H1 (cell line): ENCODE data around the gene TMEM151A. TPM values are rescaled to one million over a fixed set of nuclear protein-coding genes. Genes with fewer than 3 reads are reported as not detected.
"Not testable (repeated sequence)": the region's sequence is repeated elsewhere in the genome, so short reads cannot be mapped to it uniquely, and the experiment has no call there.

Experiments used
- CTCF ChIA-PET: fragments of 300-600 bp; sonication (Branson Sonifier 250); formaldehyde crosslinking; loops from one replicate; lab custom pipeline; 2021; ENCODE audit not compliant: partially characterized antibody; lab: Charles Lee
- POLR2A ChIA-PET: fragments of 300-600 bp; sonication (Branson Sonifier 250); formaldehyde crosslinking; loops from one replicate; lab custom pipeline; 2021; ENCODE audit warnings: inconsistent platforms; ENCODE audit not compliant: partially characterized antibody; lab: Charles Lee
- DNase-seq, 2 experiments: peaks; one replicate each; pipeline versions ENCODE4 v3.0.0 to v3.0.0-alpha.2; 2010 to 2022; ENCODE audit warnings: low spot score in 2 of 2, low read depth in 1 of 2, mixed read lengths in 1 of 2
- FAIRE-seq: peaks from 2 replicates; lab custom pipeline; 2011; peaks lifted over from hg19 to GRCh38; lab: Jason Lieb, UNC
- H2AFZ ChIP-seq: 2 replicates; pipeline ENCODE4 v1.8.1; 2012; ENCODE audit warnings: low read length, inconsistent platforms
- H2AK5ac ChIP-seq: 2 replicates; pipeline ENCODE4 v1.6.1; 2013; ENCODE audit warnings: low read depth, low read length
- H2BK120ac ChIP-seq: replicated peaks from 2 replicates; pipeline ENCODE3; 2013; ENCODE audit warnings: low read depth, low read length, inconsistent platforms
- H2BK12ac ChIP-seq: 2 replicates; pipeline ENCODE4 v1.6.1; 2013; ENCODE audit warnings: low read depth, low read length
- H2BK15ac ChIP-seq: 2 replicates; pipeline ENCODE4 v1.6.1; 2013; ENCODE audit warnings: low read length
- H2BK20ac ChIP-seq: 2 replicates; pipeline ENCODE4 v1.6.1; 2013; ENCODE audit warnings: low read length
- H2BK5ac ChIP-seq: 2 replicates; pipeline ENCODE4 v1.6.1; 2013; ENCODE audit warnings: low read depth, low read length
- H3K14ac ChIP-seq: 2 replicates; pipeline ENCODE4 v1.6.1; 2013; ENCODE audit warnings: inconsistent platforms; ENCODE audit not compliant: insufficient read length
- H3K18ac ChIP-seq: 2 replicates; pipeline ENCODE4 v1.6.1; 2013; ENCODE audit warnings: low read length; ENCODE audit errors: extremely low read depth
- H3K23ac ChIP-seq: 2 replicates; pipeline ENCODE4 v1.6.1; 2013; ENCODE audit warnings: inconsistent platforms; ENCODE audit not compliant: insufficient read length
- H3K23me2 ChIP-seq: 2 replicates; pipeline ENCODE4 v1.6.1; 2013; ENCODE audit warnings: low read depth, low read length
- H3K27ac ChIP-seq: 2 replicates; pipeline ENCODE4 v1.6.1; 2011; ENCODE audit warnings: low read depth, low read length, inconsistent platforms
- H3K27me3 ChIP-seq, 4 experiments: replicated peaks in 1 of 4; 1 replicate in 1 of 4; 2 replicates in 3 of 4; pipeline versions ENCODE4 v1.6.1 to v1.8.1; 2011 to 2013; ENCODE audit warnings: low read length in 3 of 4, mild to moderate bottlenecking in 3 of 4, inconsistent platforms in 2 of 4, mixed read lengths in 2 of 4, moderate library complexity in 1 of 4; ENCODE audit not compliant: control insufficient read depth in 3 of 4, insufficient read depth in 3 of 4; ENCODE audit errors: extremely low read depth in 1 of 4
- H3K36me3 ChIP-seq, 4 experiments: 2 replicates each; pipeline versions ENCODE4 v1.6.1 to v1.8.1; 2011 to 2013; ENCODE audit warnings: mild to moderate bottlenecking in 4 of 4, low read length in 3 of 4, moderate library complexity in 2 of 4, control low read depth in 1 of 4, inconsistent platforms in 1 of 4; ENCODE audit not compliant: insufficient read depth in 4 of 4, control insufficient read depth in 2 of 4
- H3K4ac ChIP-seq: replicated peaks from 2 replicates; pipeline ENCODE3; 2013; ENCODE audit warnings: low read length, low read depth, mixed read lengths, inconsistent platforms; ENCODE audit not compliant: insufficient read length
- H3K4me1 ChIP-seq, 4 experiments: replicated peaks in 1 of 4; 1 replicate in 1 of 4; 2 replicates in 3 of 4; pipeline versions ENCODE4 v1.6.1 to v1.8.1; 2011 to 2013; ENCODE audit warnings: low read length in 3 of 4, inconsistent platforms in 2 of 4, mixed read lengths in 1 of 4; ENCODE audit not compliant: insufficient read depth in 4 of 4, control insufficient read depth in 3 of 4
- H3K4me2 ChIP-seq, 2 experiments: 2 replicates each; pipeline versions ENCODE4 v1.6.1 to v1.8.1; 2011 to 2013; ENCODE audit warnings: low read depth in 2 of 2, low read length in 2 of 2, control low read depth in 1 of 2, inconsistent platforms in 1 of 2, mild to moderate bottlenecking in 1 of 2; ENCODE audit not compliant: insufficient read depth in 1 of 2
- H3K4me3 ChIP-seq, 4 experiments: fragments of 200-600, 300-600 bp in 1 of 4; sonication (generic), shearing (Covaris generic), sonication (Bioruptor Twin) in 1 of 4; 2 replicates each; pipeline versions ENCODE4 v1.5.1 to v1.8.1; 2011 to 2016; ENCODE audit warnings: low read length in 4 of 4, low read depth in 3 of 4, control low read depth in 2 of 4, inconsistent platforms in 2 of 4, mild to moderate bottlenecking in 2 of 4, mixed read lengths in 1 of 4, moderate library complexity in 1 of 4; ENCODE audit not compliant: insufficient read depth in 2 of 4; ENCODE audit errors: extremely low read depth in 1 of 4
- H3K56ac ChIP-seq: replicated peaks from 2 replicates; pipeline ENCODE3; 2013; ENCODE audit warnings: low read depth, mild to moderate bottlenecking, mixed read lengths, low read length, inconsistent platforms; ENCODE audit not compliant: insufficient read length
- H3K79me1 ChIP-seq: 2 replicates; pipeline ENCODE4 v1.6.1; 2013; ENCODE audit warnings: low read depth, low read length, control low read depth
- H3K79me2 ChIP-seq, 2 experiments: 2 replicates each; pipeline versions ENCODE4 v1.6.1 to v1.8.1; 2012 to 2013; ENCODE audit warnings: low read length in 2 of 2, mild to moderate bottlenecking in 2 of 2, inconsistent platforms in 1 of 2; ENCODE audit not compliant: insufficient read depth in 2 of 2, control insufficient read depth in 1 of 2
- H3K9ac ChIP-seq, 4 experiments: replicated peaks in 1 of 4; 1 replicate in 1 of 4; 2 replicates in 3 of 4; pipeline versions ENCODE4 v1.6.1 to v1.8.1; 2011 to 2013; ENCODE audit warnings: low read depth in 3 of 4, low read length in 3 of 4, control low read depth in 2 of 4, mild to moderate bottlenecking in 2 of 4, moderate library complexity in 2 of 4, inconsistent platforms in 1 of 4; ENCODE audit errors: extremely low read depth in 1 of 4
- H3K9me3 ChIP-seq, 2 experiments: 2 replicates each; pipeline versions ENCODE4 v1.6.1 to v1.8.1; 2012 to 2013; ENCODE audit warnings: mild to moderate bottlenecking in 2 of 2, moderate library complexity in 2 of 2, control low read depth in 1 of 2, inconsistent platforms in 1 of 2, low read depth in 1 of 2, low read length in 1 of 2, mixed read lengths in 1 of 2; ENCODE audit not compliant: insufficient read depth in 2 of 2
- H4K20me1 ChIP-seq, 2 experiments: replicated peaks in 1 of 2; 2 replicates each; pipeline versions ENCODE3 to v1.8.1; 2011 to 2013; ENCODE audit warnings: inconsistent platforms in 2 of 2, low read length in 2 of 2, mild to moderate bottlenecking in 1 of 2; ENCODE audit not compliant: insufficient read depth in 2 of 2, control insufficient read depth in 1 of 2
- H4K5ac ChIP-seq: 2 replicates; pipeline ENCODE4 v1.6.1; 2013; ENCODE audit warnings: low read length, low read depth, mixed read lengths, inconsistent platforms; ENCODE audit not compliant: insufficient read length
- H4K8ac ChIP-seq: 2 replicates; pipeline ENCODE4 v1.8.0; 2013; ENCODE audit warnings: mild to moderate bottlenecking, moderate library complexity, low read length, inconsistent platforms; ENCODE audit not compliant: insufficient read depth; ENCODE audit errors: extremely low read depth
- H4K91ac ChIP-seq: replicated peaks from 2 replicates; pipeline ENCODE3; 2013; ENCODE audit warnings: low read length, mixed read lengths, inconsistent platforms; ENCODE audit not compliant: insufficient read length
- WGBS, 2 experiments: shearing (Covaris generic) in 1 of 2; methylation state at CpG; one replicate each; pipeline versions ENCODE4 v1.1.6 to v1.1.7; 2013 to 2015; ENCODE audit warnings: low lambda C conversion rate in 2 of 2, mixed read lengths in 2 of 2, inconsistent platforms in 1 of 2, low coverage in 1 of 2, missing lambda C conversion rate in 1 of 2; ENCODE audit not compliant: insufficient replicate concordance in 2 of 2, insufficient coverage in 1 of 2, insufficient read length in 1 of 2; ENCODE audit errors: extremely low coverage in 1 of 2, missing lambda C conversion rate in 1 of 2; 5-methylcytosine and 5-hydroxymethylcytosine counted together
- polyA plus RNA-seq, 7 experiments: library from polyadenylated mRNA; depleted of rRNA in 3 of 7; stranded (reverse) in 5 of 7; unstranded in 2 of 7; fragments of >200 nt in 5 of 7; fragments of 200-250 nt in 2 of 7; gene quantifications; 1 replicate in 5 of 7; 2 replicates in 1 of 7; 4 replicates in 1 of 7; pipeline versions ENCODE4 v1.2.1 to v1.2.3, GENCODE V29; 2011 to 2013; ENCODE audit warnings: missing spikeins in 2 of 7, mixed read lengths in 2 of 7
- total RNA-seq: library from RNA; stranded (reverse); fragmentation: NEBNext Ultra II Directional; extraction: Animal tissue kit (Norgen Biotek cat#: 25700); gene quantifications from 2 replicates; pipeline ENCODE4 v1.2.1, GENCODE V29; 2021

TMEM151A gene
- total and polyA plus RNA-seq, 2 of the 8 experiments (the other 6 are each of a cell fraction or from before 2014, with no cell fraction given): 3.2 TPM

DNA sequence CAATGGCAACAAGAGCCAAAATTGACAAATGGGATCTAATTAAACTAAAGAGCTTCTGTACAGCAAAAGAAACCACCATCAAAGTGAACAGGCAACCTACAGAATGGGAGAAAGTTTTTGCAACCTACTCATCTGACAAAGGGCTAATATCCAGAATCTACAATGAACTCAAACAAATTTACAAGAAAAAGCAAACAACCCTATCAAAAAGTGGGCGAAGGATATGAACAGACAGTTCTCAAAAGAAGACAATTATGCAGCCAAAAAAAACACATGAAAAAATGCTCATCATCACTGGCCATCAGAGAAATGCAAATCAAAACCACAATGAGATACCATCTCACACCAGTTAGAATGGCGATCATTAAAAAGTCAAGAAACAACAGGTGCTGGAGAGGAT lies 28.6 kb downstream of the TMEM151A start:
- H3K79me1 ChIP-seq, H3K27me3 ChIP-seq, H4K5ac ChIP-seq, H2BK120ac ChIP-seq, H4K20me1 ChIP-seq, H3K4me3 ChIP-seq, H3K36me3 ChIP-seq, H3K79me2 ChIP-seq, H3K23ac ChIP-seq, CTCF ChIA-PET, H3K56ac ChIP-seq, H2AK5ac ChIP-seq, H3K23me2 ChIP-seq, H3K27ac ChIP-seq, POLR2A ChIA-PET, H3K14ac ChIP-seq, H3K4ac ChIP-seq, H4K8ac ChIP-seq, H2BK20ac ChIP-seq, H3K18ac ChIP-seq, FAIRE-seq, H2BK5ac ChIP-seq, H3K4me2 ChIP-seq, H3K9ac ChIP-seq, H2BK15ac ChIP-seq, H4K91ac ChIP-seq, H3K9me3 ChIP-seq, DNase-seq, H2AFZ ChIP-seq, H2BK12ac ChIP-seq: not testable (repeated sequence)
- 84% methylated on average over 2 of the region's 2 CpGs; no CpG with 5 or more reads in 1 of the 2 experiments for WGBS, 2 experiments
- H3K4me1 ChIP-seq: peaks cover 9 to 25% (median 19%) of the 10 kb centered on the region in 4 experiments

DNA sequence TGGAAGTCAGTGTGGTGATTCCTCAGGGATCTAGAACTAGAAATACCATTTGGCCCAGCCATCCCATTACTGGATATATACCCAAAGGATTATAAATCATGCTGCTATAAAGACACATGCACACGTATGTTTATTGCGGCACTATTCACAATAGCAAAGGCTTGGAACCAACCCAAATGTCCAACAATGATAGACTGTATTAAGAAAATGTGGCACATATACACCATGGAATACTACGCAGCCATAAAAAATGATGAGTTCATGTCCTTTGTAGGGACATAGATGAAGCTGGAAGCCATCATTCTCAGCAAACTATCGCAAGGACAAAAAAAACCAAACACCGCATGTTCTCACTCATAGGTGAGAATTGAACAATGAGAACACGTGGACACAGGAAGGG lies 29.1 kb downstream of the TMEM151A start:
- H4K8ac ChIP-seq, H3K79me1 ChIP-seq, H4K5ac ChIP-seq, H3K23ac ChIP-seq, H3K4ac ChIP-seq, H2BK12ac ChIP-seq, H2BK15ac ChIP-seq, H4K91ac ChIP-seq, H3K9me3 ChIP-seq, H4K20me1 ChIP-seq, DNase-seq, H2BK120ac ChIP-seq, H3K56ac ChIP-seq, FAIRE-seq, H3K9ac ChIP-seq, H3K14ac ChIP-seq, CTCF ChIA-PET, H2BK20ac ChIP-seq, POLR2A ChIA-PET, H2BK5ac ChIP-seq, H3K79me2 ChIP-seq, H3K4me3 ChIP-seq, H2AFZ ChIP-seq, H3K23me2 ChIP-seq, H3K4me2 ChIP-seq, H3K18ac ChIP-seq, H3K27ac ChIP-seq, H3K27me3 ChIP-seq, H2AK5ac ChIP-seq, H3K36me3 ChIP-seq: not testable (repeated sequence)
- peaks cover 9 to 25% (median 19%) of the 10 kb centered on the region in 4 experiments for H3K4me1 ChIP-seq
- 93% methylated on average over 6 of the region's 6 CpGs; no CpG with 5 or more reads in 1 of the 2 experiments for WGBS, 2 experiments
